ENCODE results near the gene HSPH1.

HSPH1 gene

DNA sequence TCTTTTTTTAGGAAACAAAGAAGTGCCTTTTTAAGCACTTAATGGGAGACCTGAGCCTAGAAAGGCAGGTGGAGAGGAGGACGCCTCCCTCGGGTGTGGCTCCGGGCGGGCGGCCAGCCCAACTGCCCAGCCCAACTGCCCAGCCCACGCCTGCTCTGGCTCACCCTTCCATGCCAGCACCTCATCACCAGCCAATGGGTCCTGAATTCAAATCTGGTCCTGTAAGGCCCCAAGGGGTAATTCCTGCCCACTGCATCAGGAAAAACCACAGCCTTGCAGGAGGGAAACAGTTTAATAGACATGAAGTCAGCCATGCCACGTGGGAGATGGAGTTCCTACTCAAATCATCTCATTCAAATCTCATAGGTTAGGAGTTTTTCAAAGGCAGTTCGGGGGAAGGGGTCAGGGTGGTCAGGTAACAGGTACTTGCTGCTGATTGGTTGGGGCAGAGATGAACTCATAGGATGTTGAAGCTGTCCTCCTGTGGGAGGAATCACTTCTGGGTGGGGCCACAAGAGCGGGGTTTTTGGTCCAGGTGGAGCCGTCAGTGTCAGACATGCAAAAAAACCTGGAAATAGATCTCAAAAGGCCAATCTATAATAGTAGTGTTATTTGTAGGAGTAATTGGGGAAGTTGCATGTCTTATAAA lies 64.9 kb downstream of the HSPH1 start:
- FAIRE-seq, result no peak
- no peak for DNase-seq (ENCODE audit: low spot score)

GRCh38 chr13:31094331-31095015 lies 67.2 kb downstream of the HSPH1 start:
- FAIRE-seq (no peak), DNase-seq (ENCODE audit: low spot score) (no peak)

GRCh38 chr13:31093145-31093885 lies 68.4 kb downstream of the HSPH1 start:
- DNase-seq (ENCODE audit: low spot score) (no peak), FAIRE-seq (no peak)

DNA sequence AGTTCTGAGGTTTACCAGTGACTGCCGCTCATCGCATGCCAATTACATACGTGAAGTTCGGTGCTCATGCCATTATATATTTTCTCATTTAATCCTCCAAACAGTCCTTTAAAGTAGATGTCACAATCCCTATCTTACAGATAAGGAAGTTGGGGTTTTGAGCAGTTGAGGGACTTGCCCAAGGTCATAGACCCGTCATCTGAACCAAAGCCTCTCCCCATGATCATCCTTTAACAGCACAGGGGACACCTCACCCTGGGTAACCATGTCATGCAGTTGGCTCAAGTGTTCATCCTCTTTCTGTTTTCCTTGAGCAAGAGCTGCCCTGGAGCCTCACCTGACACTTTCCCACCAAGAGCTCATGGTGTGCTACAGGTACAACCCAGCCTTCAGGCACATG lies 69.1 kb downstream of the HSPH1 start:
- no peak for FAIRE-seq

DNA sequence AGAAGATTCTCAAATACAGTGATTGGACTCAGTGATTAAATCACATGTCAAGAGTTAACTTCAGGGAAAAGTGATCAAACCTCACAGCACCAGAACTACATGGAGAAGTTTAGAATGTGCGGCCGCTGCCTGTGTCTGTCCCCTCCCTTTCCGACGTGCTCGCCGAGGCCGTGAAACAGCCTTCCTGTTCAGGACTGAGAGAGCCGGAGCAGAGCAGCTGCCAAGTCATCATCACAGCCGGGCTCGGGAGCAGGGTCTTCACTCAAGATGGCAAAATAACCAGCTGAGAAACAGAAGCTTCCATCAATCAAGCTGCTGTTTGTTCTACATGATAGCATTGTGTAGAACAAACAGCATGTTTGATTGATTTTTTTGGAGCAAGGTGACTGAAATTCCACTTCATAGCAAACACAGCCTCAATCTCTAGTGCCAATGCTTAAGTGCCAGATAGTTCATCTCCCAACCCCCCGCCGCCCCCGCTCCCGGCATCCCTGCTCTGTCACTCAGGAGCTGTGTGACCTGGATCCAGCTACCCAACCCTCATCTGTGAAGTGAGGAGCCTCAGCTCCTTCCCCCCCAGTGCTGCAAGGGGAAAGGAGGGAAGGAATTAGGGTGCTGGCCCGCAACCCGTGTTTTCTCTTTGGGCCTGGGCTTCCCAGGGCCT lies 70.6 kb downstream of the HSPH1 start:
- no peak for DNase-seq (ENCODE audit: low spot score)
- FAIRE-seq, result no peak

More for the DNA sequence above, 69.1 kb downstream of the HSPH1 start:
- DNase-seq (ENCODE audit: low spot score), result no peak

DNA sequence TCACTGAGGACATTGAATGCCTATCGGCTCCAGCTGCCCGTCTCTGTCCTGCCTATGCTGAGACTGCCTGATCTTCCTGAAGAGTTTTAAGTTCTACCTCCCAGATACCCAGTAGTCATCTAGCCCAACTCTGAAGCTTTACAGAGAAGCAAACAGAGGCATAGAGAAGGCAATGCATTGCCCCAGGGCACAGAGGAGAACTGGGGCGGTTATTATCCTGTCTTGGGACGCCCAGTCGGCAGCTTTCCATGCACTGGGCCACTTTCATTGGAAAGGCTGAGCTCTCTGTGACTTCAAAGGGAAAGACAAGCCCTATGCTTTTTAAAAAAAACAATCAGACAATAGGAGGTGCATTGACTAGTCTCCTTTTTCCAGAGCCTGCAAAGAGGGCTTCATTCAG lies 71.6 kb downstream of the HSPH1 start:
- FAIRE-seq, result no peak
- DNase-seq (ENCODE audit: low spot score), result no peak

DNA sequence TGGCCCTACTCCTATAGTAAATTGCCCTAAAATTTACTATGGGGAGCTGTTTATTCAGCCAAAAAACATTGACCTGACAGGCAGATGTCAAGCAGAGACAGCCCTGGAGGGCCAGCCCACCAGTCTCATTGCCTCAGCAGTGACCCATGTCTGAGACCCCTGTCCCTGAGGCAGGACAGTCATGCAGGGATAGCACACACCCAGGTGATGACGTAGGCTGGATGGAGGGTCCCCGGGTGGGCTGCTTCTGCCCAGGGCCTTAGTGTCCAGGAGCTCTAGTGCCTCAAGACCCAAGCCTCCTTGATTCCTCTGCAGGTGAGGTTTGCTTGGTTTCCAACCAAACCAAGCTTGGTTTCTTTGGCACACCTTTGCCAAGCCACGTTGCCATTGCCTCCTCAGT lies 72.1 kb downstream of the HSPH1 start:
- FAIRE-seq (no peak), DNase-seq (ENCODE audit: low spot score) (no peak)

GRCh38 chr13:31088826-31089420 lies 72.8 kb downstream of the HSPH1 start:
- no peak for DNase-seq (ENCODE audit: low spot score)
- FAIRE-seq, result no peak

All from urothelium cell line (cell line).